ENCODE results near the gene PTPRT.

Gene PTPRT

DNA sequence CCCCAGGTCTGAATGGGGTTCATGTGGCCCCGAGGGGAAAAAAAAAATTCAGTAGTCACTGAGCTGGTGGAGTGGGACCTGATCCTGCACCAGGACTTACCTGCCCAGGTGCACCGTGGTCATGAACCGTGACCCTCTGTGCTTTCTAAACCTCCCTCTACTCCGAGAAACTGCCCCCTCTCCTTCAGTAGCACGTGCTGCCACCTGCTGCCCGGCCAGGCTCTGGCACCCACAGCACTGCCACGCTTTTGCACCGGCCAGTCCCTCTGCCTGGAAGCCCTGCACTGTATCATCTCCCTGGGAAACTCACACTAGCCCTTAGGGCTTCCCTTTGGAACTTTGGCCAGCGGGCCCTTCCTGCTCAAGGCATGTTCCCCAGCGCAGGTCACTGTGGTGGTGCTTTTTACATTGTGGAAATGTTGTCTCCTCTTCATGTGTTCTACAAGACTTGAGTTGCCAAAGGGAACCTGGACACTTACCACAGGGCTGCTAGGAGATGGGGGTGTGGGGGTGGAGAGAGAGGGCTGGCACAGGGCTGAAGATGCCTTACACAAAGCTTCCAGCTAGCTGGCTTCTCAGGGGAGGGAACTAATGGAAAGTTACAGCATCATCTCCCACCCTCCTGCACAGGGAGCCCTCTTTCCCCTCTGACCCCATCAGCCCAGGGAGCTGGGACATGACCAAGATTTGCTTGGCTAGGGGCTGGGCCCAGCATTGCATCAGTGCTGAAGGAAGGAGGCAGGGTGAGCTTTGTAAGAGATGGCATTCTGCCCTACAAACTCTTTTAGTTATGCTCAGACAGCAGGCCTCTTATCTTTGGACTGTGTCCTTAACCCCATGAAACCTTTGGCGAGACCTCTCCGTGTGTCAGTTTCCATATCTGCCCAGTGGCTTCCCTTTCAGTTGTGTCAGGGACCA, 2.5 kb upstream of the PTPRT start:
- no peaks in the 10 kb centered on the region for H3K36me3 ChIP-seq
- H3K9me3 ChIP-seq, result no peaks in the 10 kb centered on the region
- no peak overlapping the region for H3K27ac ChIP-seq
- H3K4me1 ChIP-seq (ENCODE audit: control insufficient read depth in 1 of 2, insufficient read depth in 1 of 2, low read depth in 1 of 2, low read length in 1 of 2), result no peaks in the 10 kb centered on the region
- no peak for TF ChIP-seq CTCF (IDR thresholded peaks at IDR 0.05)
- H3K27me3 ChIP-seq, result peaks cover 54% of the 10 kb centered on the region
- H3K4me3 ChIP-seq (ENCODE audit: low read depth in 1 of 2, low read length in 1 of 2), result no peak overlapping the region

DNA sequence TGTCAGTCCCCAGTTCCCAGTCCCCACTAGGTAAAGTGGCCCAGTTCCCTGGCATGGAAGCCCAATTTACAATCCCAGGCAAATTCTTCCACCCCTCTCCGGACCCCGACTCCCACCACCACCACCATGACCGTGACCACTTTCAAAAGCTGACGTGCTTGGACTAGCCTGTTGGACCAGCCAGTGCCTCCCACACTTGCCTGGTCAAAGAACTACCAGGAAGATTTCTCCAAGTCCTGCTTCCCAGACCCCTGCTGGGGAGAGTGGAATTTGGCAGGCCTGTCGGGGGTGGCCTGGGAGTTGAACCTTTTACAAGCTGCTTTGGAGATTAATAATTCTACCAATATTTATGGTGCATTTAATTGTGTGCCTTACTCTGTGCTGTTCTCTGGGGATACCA, 1.4 kb upstream of the PTPRT start:
- no peaks in the 10 kb centered on the region for H3K36me3 ChIP-seq
- H3K9me3 ChIP-seq, result no peaks in the 10 kb centered on the region
- no peaks in the 10 kb centered on the region for H3K4me1 ChIP-seq (ENCODE audit: control insufficient read depth in 1 of 2, insufficient read depth in 1 of 2, low read depth in 1 of 2, low read length in 1 of 2)
- peaks cover 65% of the 10 kb centered on the region for H3K27me3 ChIP-seq
- H3K27ac ChIP-seq, result no peak overlapping the region
- no peak overlapping the region for H3K4me3 ChIP-seq (ENCODE audit: low read depth in 1 of 2, low read length in 1 of 2)
- TF ChIP-seq CTCF (IDR thresholded peaks at IDR 0.05), result no peak

- Histone ChIP-seq H3K4me1 (ENCODE audit: control insufficient read depth in 1 of 2, insufficient read depth in 1 of 2, low read depth in 1 of 2, low read length in 1 of 2) (no peaks in the 10 kb centered on the region), H3K27me3 (peaks cover 71% of the 10 kb centered on the region), H3K36me3 (no peaks in the 10 kb centered on the region), H3K9me3 (no peaks in the 10 kb centered on the region), H3K27ac (no peak overlapping the region), H3K4me3 (ENCODE audit: low read depth in 1 of 2, low read length in 1 of 2) (no peak overlapping the region)
- no peak for TF ChIP-seq CTCF (IDR thresholded peaks at IDR 0.05)
Measured at GRCh38 chr20:43190332-43190953, 737 bp upstream of the PTPRT start.

DNA sequence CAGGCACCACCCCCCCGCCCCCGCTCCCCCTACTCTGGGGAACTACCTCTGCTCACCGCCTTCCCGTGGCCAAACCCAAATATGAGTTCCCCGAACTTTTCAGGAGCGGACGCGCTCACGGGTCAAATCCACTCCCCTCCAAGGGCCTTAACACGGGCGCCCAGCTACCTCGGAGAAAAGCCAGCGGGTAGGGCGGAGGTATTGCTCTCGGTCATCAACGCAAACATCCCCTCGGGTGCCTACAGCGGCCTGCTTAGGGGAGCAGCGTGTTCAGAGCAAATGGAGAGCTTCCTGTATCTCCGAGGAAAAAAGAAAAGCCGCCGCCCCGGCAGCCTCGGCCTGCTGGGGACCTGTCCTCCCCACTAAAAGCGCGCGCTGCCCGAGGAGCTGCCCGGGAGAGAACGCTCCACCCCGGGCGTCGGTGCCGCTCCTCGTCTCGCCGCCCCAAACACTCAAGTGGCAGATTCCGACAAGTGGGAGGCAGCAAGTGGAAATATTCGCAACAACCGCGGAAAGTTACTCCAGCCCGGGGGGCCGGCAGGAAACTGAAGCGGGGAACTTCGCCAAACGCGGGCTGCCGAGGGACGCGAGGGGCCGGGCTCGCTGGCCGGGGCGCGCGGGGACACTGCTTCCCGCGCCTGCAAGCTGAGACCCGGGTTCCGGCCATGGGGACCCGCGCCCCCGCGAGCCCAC, 699 bp downstream of the PTPRT start:
- no peak overlapping the region for H3K27ac ChIP-seq
- no peaks in the 10 kb centered on the region for H3K36me3 ChIP-seq
- no peaks in the 10 kb centered on the region for H3K4me1 ChIP-seq (ENCODE audit: control insufficient read depth in 1 of 2, insufficient read depth in 1 of 2, low read depth in 1 of 2, low read length in 1 of 2)
- H3K9me3 ChIP-seq, result no peaks in the 10 kb centered on the region
- H3K4me3 ChIP-seq (ENCODE audit: low read depth in 1 of 2, low read length in 1 of 2), result no peak overlapping the region
- peaks cover 75% of the 10 kb centered on the region for H3K27me3 ChIP-seq
- TF ChIP-seq CTCF (IDR thresholded peaks at IDR 0.05), result no peak

- Histone ChIP-seq H3K27ac (no peak overlapping the region), H3K4me3 (ENCODE audit: low read depth in 1 of 2, low read length in 1 of 2) (no peak overlapping the region), H3K9me3 (no peaks in the 10 kb centered on the region), H3K27me3 (peaks cover 75% of the 10 kb centered on the region), H3K4me1 (ENCODE audit: control insufficient read depth in 1 of 2, insufficient read depth in 1 of 2, low read depth in 1 of 2, low read length in 1 of 2) (no peaks in the 10 kb centered on the region), H3K36me3 (no peaks in the 10 kb centered on the region)
- TF ChIP-seq CTCF (IDR thresholded peaks at IDR 0.05), result no peak
Measured at GRCh38 chr20:43188234-43188653, 1.5 kb downstream of the PTPRT start.

All from neutrophil (primary cell).